HCT116 (cell line): ENCODE results near the gene CAND2. TPM values are rescaled to one million over a fixed set of nuclear protein-coding genes. Genes with fewer than 3 reads are reported as not detected.

Source experiments
- ATAC-seq: fragments of 200-7000 bp; cut with Tn5 transposase; 2 replicates; pipeline ENCODE4 v1.9.1; 2020; ENCODE audit warnings: mild to moderate bottlenecking, moderate library complexity
- BruUV-seq: library from RNA; stranded (reverse); fragments of 400-500 nt; replicated peaks from 2 replicates; lab custom pipeline; 2021; lab: Mats Ljungman, UMichigan
- CTCF ChIA-PET: fragments of 300-600 bp; sonication (Branson Sonifier 250); formaldehyde crosslinking; loops from one replicate; lab custom pipeline; 2021; ENCODE audit warnings: antibody characterized with exemption; lab: Charles Lee
- POLR2A ChIA-PET: fragments of 300-600, 350-600 bp; sonication (Branson Sonifier 250); formaldehyde crosslinking; loops from one replicate; lab custom pipeline; 2021; ENCODE audit warnings: antibody characterized with exemption; lab: Charles Lee
- RAD21 ChIA-PET, 2 experiments: fragments of 300-600 bp; sonication (Branson Sonifier 250); formaldehyde crosslinking; loops; one replicate each; lab custom pipeline; 2023; ENCODE audit warnings: low total read pairs in 2 of 2; ENCODE audit not compliant: uncharacterized antibody in 2 of 2, unreplicated experiment in 2 of 2, low non-redundant PET in 1 of 2; lab: Charles Lee
- DNase-seq: peaks from one replicate; pipeline ENCODE4 v3.0.0-alpha.2; 2010; ENCODE audit warnings: low read depth, low spot score
- H2AFZ ChIP-seq: fragments of 200-600 bp; shearing (Covaris generic), sonication (generic); 2 replicates; pipeline ENCODE4 v1.6.1; 2017; ENCODE audit warnings: low read depth, mixed run types, mixed read lengths, antibody characterized with exemption, low read length; ENCODE audit not compliant: poor library complexity, severe bottlenecking
- H3K27ac ChIP-seq: 2 replicates; pipeline ENCODE4 v1.5.1; 2012; ENCODE audit warnings: low read depth, low read length
- H3K27me3 ChIP-seq: fragments of 200-600 bp; sonication (generic); 2 replicates; pipeline ENCODE4 v1.6.1; 2016; ENCODE audit warnings: mixed run types, low read length, mixed read lengths; ENCODE audit not compliant: insufficient read depth
- H3K36me3 ChIP-seq, 2 experiments: fragments of 200-500 bp in 1 of 2; fragments of 200-600 bp in 1 of 2; sonication (Bioruptor generic) in 1 of 2; sonication (generic) in 1 of 2; 2 replicates each; pipeline versions ENCODE4 v1.5.1 to v1.6.1; 2014 to 2016; ENCODE audit warnings: low read length in 2 of 2, inconsistent platforms in 1 of 2, mixed read lengths in 1 of 2, mixed run types in 1 of 2; ENCODE audit not compliant: insufficient read depth in 2 of 2, control insufficient read depth in 1 of 2
- H3K4me1 ChIP-seq, 2 experiments: fragments of 200-600 bp in 1 of 2; sonication (generic) in 1 of 2; 2 replicates each; pipeline versions ENCODE4 v1.5.1 to v1.6.1; 2012 to 2017; ENCODE audit warnings: low read length in 2 of 2, inconsistent platforms in 1 of 2, mild to moderate bottlenecking in 1 of 2, mixed read lengths in 1 of 2, mixed run types in 1 of 2, moderate library complexity in 1 of 2; ENCODE audit not compliant: insufficient read depth in 2 of 2, control insufficient read depth in 1 of 2
- H3K4me2 ChIP-seq: fragments of 200-600 bp; sonication (generic); 2 replicates; pipeline ENCODE4 v1.6.1; 2017; ENCODE audit warnings: mixed run types, low read length, mixed read lengths
- H3K4me3 ChIP-seq, 2 experiments: fragments of 200-600 bp in 1 of 2; sonication (generic) in 1 of 2; replicated peaks in 1 of 2; 2 replicates each; pipeline ENCODE4 v1.5.1; 2011 to 2016; ENCODE audit warnings: low read length in 2 of 2, control low read depth in 1 of 2, low read depth in 1 of 2, mild to moderate bottlenecking in 1 of 2, mixed read lengths in 1 of 2, mixed run types in 1 of 2
- H3K79me2 ChIP-seq: fragments of 200-600 bp; sonication (generic); 2 replicates; pipeline ENCODE4 v1.6.1; 2017; ENCODE audit warnings: mild to moderate bottlenecking, mixed run types, low read length, moderate library complexity, mixed read lengths; ENCODE audit not compliant: insufficient read depth
- H3K9ac ChIP-seq: fragments of 200-600 bp; sonication (generic); 2 replicates; pipeline ENCODE4 v1.6.1; 2016; ENCODE audit warnings: low read length, mixed read lengths
- H3K9me2 ChIP-seq: fragments of 200-600 bp; sonication (generic), shearing (Covaris generic); 2 replicates; pipeline ENCODE4 v1.6.1; 2017; ENCODE audit warnings: mixed run types, mild to moderate bottlenecking, moderate library complexity; ENCODE audit not compliant: insufficient read depth
- H3K9me3 ChIP-seq, 2 experiments: fragments of 200-500 bp in 1 of 2; fragments of 200-600 bp in 1 of 2; sonication (Bioruptor generic) in 1 of 2; sonication (generic) in 1 of 2; 2 replicates each; pipeline ENCODE4 v1.6.1; 2014 to 2017; ENCODE audit warnings: low read length in 2 of 2, mixed read lengths in 2 of 2, inconsistent platforms in 1 of 2, low read depth in 1 of 2, mild to moderate bottlenecking in 1 of 2, mixed run types in 1 of 2, moderate library complexity in 1 of 2; ENCODE audit not compliant: control insufficient read depth in 1 of 2, insufficient read depth in 1 of 2
- H4K20me1 ChIP-seq: fragments of 200-600 bp; sonication (generic), shearing (Covaris generic); 2 replicates; pipeline ENCODE4 v1.6.1; 2017; ENCODE audit warnings: mixed run types, mild to moderate bottlenecking, moderate library complexity; ENCODE audit not compliant: insufficient read depth
- ELF1 ChIP-seq: IDR thresholded peaks from 2 replicates; pipeline ENCODE4 v1.6.1; 2012; ENCODE audit warnings: low read depth, borderline replicate concordance
- JUND ChIP-seq: IDR thresholded peaks from 2 replicates; pipeline ENCODE4 v1.6.1; 2012
- POLR2AphosphoS5 ChIP-seq: IDR thresholded peaks from 2 replicates; pipeline ENCODE4 v1.6.1; 2011; ENCODE audit warnings: mild to moderate bottlenecking, low read depth, low read length, moderate library complexity
- RAD21 ChIP-seq: IDR thresholded peaks from 2 replicates; pipeline ENCODE4 v1.6.1; 2012; ENCODE audit warnings: low read depth, mild to moderate bottlenecking
- SIN3A ChIP-seq: IDR thresholded peaks from 2 replicates; pipeline ENCODE4 v1.6.1; 2012; ENCODE audit warnings: low read depth
- ZFX ChIP-seq: fragments of 450-650 bp; IDR thresholded peaks from 2 replicates; pipeline ENCODE4 v1.6.1; 2017
- intact Hi-C: fragments of 100-400 bp; cut with micrococcal nuclease; formaldehyde crosslinking; loops from 2 replicates; pipeline ENCODE4 v1.10.0; 2022
- total RNA-seq: library from RNA; stranded (reverse); gene quantifications from one replicate; pipeline ENCODE4 v1.2.1, GENCODE V29; 2021; ENCODE audit not compliant: unreplicated experiment
- TF ChIP-seq, protein P1 (sequence below): IDR thresholded peaks from 2 replicates; pipeline ENCODE4 v1.6.1; 2011; ENCODE audit warnings: mild to moderate bottlenecking, low read length, moderate library complexity; ENCODE audit not compliant: insufficient replicate concordance; ENCODE audit errors: extremely low read depth

Gene CAND2
- total RNA-seq, 1 experiment from 2014 or later, result not detected

- no peak overlapping the region for H3K9ac ChIP-seq
- no TSS peak for BruUV-seq
Observed at GRCh38 chr3:12829886-12830784, 33.7 kb downstream of the CAND2 start.

More at GRCh38 chr3:12829886-12830784, 33.7 kb downstream of the CAND2 start:
- DNase-seq (no peak), ATAC-seq (peak; percentile 32)
- no peak overlapping the region for H2AFZ ChIP-seq
- no peaks in the 10 kb centered on the region for H3K9me3 ChIP-seq
- H3K36me3 ChIP-seq, result peaks cover 20 to 38% of the 10 kb centered on the region in 2 experiments
- no peaks in the 10 kb centered on the region for H3K9me2 ChIP-seq
- intact Hi-C loops, result loop anchor here (5.0 kb wide), 1 partner anchor 123 kb away; no protein-coding TSS in a partner anchor
- ChIA-PET RAD21 (no interaction called here), POLR2A (interaction anchor here (3.1 kb wide), 1 partner anchor 11 kb away, joined by 13 read pairs; the partner anchor contains the start of gene RPL32)
- no peaks in the 10 kb centered on the region for H3K27me3 ChIP-seq
- H3K79me2 ChIP-seq, result peaks cover 18% of the 10 kb centered on the region; the same call in 1 of the 2 replicates
- TF ChIP-seq SIN3A, result no peak
- TF ChIP-seq ELF1, result no peak
- TF ChIP-seq POLR2AphosphoS5, result peak; percentile 28; the same call in 1 of the 2 replicates
- peak; percentile 26 for TF ChIP-seq RAD21
- TF ChIP-seq, protein P1, sequence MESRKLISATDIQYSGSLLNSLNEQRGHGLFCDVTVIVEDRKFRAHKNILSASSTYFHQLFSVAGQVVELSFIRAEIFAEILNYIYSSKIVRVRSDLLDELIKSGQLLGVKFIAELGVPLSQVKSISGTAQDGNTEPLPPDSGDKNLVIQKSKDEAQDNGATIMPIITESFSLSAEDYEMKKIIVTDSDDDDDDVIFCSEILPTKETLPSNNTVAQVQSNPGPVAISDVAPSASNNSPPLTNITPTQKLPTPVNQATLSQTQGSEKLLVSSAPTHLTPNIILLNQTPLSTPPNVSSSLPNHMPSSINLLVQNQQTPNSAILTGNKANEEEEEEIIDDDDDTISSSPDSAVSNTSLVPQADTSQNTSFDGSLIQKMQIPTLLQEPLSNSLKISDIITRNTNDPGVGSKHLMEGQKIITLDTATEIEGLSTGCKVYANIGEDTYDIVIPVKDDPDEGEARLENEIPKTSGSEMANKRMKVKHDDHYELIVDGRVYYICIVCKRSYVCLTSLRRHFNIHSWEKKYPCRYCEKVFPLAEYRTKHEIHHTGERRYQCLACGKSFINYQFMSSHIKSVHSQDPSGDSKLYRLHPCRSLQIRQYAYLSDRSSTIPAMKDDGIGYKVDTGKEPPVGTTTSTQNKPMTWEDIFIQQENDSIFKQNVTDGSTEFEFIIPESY, result no peak
- TF ChIP-seq JUND, result no peak
- no peak for TF ChIP-seq ZFX
- TF ChIP-seq, all 23 proteins: peak for 2
- Histone ChIP-seq H3K4me2 (no peak overlapping the region), H4K20me1 (peaks cover 25% of the 10 kb centered on the region; the same call in 1 of the 2 replicates), H3K4me3 (no peak overlapping the region), H3K27ac (peak overlapping the region; percentile 25; the same call in 1 of the 2 replicates), H3K4me1 (peaks cover 0 to 20% of the 10 kb centered on the region in 2 experiments; a peak in 1 of 4 replicates)
- CTCF ChIA-PET, result interaction anchor here (1.4 kb wide), 1 partner anchor 20 kb away, joined by 3 read pairs; no protein-coding TSS in a partner anchor
